ENCODE measurements around the gene FBRS.

FBRS gene

DNA sequence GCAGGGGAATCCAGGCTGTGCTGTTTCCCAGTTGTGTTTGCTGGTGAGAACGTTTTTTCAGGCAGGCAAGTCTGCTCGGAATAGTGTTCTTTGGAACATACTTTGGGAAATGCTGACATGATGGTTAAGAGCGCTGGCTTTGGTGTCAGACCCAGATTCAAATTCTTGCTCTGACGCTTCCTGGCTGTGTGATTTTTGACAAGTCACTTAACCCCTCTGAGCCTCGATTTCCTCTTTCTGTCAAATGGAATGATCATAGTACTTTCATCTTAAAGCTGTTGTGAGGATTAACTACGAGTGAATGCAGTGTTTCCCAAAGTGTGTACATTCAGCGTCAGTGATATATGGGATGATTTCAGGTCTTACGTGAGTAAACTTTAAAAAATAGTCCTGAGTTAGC is 4.8 kb downstream of the FBRS start:
- no peak for DNase-seq
- Histone ChIP-seq H3K4me1 (no peaks in the 10 kb centered on the region), H3K4me3 (ENCODE audit: low read depth, low read length) (no peak overlapping the region), H3K36me3 (peaks cover 56% of the 10 kb centered on the region), H3K9me3 (no peaks in the 10 kb centered on the region), H3K27me3 (no peaks in the 10 kb centered on the region)
- TF ChIP-seq, protein P1, sequence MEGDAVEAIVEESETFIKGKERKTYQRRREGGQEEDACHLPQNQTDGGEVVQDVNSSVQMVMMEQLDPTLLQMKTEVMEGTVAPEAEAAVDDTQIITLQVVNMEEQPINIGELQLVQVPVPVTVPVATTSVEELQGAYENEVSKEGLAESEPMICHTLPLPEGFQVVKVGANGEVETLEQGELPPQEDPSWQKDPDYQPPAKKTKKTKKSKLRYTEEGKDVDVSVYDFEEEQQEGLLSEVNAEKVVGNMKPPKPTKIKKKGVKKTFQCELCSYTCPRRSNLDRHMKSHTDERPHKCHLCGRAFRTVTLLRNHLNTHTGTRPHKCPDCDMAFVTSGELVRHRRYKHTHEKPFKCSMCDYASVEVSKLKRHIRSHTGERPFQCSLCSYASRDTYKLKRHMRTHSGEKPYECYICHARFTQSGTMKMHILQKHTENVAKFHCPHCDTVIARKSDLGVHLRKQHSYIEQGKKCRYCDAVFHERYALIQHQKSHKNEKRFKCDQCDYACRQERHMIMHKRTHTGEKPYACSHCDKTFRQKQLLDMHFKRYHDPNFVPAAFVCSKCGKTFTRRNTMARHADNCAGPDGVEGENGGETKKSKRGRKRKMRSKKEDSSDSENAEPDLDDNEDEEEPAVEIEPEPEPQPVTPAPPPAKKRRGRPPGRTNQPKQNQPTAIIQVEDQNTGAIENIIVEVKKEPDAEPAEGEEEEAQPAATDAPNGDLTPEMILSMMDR (IDR thresholded peaks at IDR 0.05; ENCODE audit: low read depth, low read length) = no peak

- H3K36me3 ChIP-seq = peaks cover 61% of the 10 kb centered on the region
- H3K4me3 ChIP-seq (ENCODE audit: low read depth, low read length) = no peak overlapping the region
- H3K27me3 ChIP-seq = no peaks in the 10 kb centered on the region
- no peaks in the 10 kb centered on the region for H3K9me3 ChIP-seq
- TF ChIP-seq, protein P1 (IDR thresholded peaks at IDR 0.05; ENCODE audit: low read depth, low read length) = no peak
- no peaks in the 10 kb centered on the region for H3K4me1 ChIP-seq
- no peak for DNase-seq
Observed at GRCh38 chr16:30663820-30664219, 5.6 kb downstream of the FBRS start.

- no peak for DNase-seq
- TF ChIP-seq, protein P1 (IDR thresholded peaks at IDR 0.05; ENCODE audit: low read depth, low read length) = no peak
- H3K36me3 ChIP-seq = peaks cover 68% of the 10 kb centered on the region
- no peaks in the 10 kb centered on the region for H3K27me3 ChIP-seq
- no peak overlapping the region for H3K4me3 ChIP-seq (ENCODE audit: low read depth, low read length)
- H3K4me1 ChIP-seq = no peaks in the 10 kb centered on the region
- H3K9me3 ChIP-seq = no peaks in the 10 kb centered on the region
Observed at GRCh38 chr16:30664616-30665109, 6.4 kb downstream of the FBRS start.

DNA sequence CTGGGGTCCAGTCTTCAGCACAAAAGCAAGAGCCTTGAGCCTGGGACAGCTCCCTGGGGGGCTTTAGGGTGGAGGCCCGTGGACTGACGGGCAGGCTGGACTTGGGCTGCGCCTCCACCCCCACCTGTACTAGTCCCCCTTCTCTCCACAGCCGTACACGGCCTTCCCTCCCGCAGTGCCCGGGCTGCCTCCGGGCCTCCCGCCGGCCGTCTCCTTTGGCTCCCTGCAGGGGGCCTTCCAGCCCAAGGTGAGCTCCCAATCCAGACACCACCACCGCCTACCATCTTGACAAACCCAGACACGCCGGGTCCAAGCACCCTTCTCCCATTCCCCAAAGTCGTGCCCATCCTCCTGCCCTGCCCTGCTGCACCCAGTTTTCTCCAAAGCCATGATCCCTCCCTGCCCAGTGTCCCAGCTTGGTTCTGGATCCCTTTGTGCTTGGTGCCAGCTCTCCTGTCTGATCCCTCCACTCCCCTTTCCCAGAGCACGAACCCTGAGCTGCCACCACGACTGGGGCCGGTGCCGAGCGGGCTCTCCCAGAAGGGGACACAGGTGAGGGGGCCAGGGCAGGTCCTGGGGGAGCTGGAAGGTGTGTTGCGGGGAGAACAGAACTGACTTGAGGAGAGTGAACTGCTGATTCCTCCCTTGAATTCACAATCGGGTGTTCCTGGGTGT is 7.1 kb downstream of the FBRS start:
- Histone ChIP-seq H3K9me3 (no peaks in the 10 kb centered on the region), H3K4me1 (no peaks in the 10 kb centered on the region), H3K36me3 (peaks cover 69% of the 10 kb centered on the region), H3K27me3 (no peaks in the 10 kb centered on the region), H3K4me3 (ENCODE audit: low read depth, low read length) (no peak overlapping the region)
- TF ChIP-seq, protein P1 (IDR thresholded peaks at IDR 0.05; ENCODE audit: low read depth, low read length) = 0 out of 2 replicates have a peak, but pooled peaks have one; percentile 9
- DNase-seq = no peak

- H3K27me3 ChIP-seq = no peaks in the 10 kb centered on the region
- peaks cover 69% of the 10 kb centered on the region for H3K36me3 ChIP-seq
- TF ChIP-seq, protein P1 (IDR thresholded peaks at IDR 0.05; ENCODE audit: low read depth, low read length) = no peak
- no peaks in the 10 kb centered on the region for H3K4me1 ChIP-seq
- DNase-seq = no peak
- no peak overlapping the region for H3K4me3 ChIP-seq (ENCODE audit: low read depth, low read length)
- no peaks in the 10 kb centered on the region for H3K9me3 ChIP-seq
Observed at GRCh38 chr16:30665830-30666190, 7.6 kb downstream of the FBRS start.

DNA sequence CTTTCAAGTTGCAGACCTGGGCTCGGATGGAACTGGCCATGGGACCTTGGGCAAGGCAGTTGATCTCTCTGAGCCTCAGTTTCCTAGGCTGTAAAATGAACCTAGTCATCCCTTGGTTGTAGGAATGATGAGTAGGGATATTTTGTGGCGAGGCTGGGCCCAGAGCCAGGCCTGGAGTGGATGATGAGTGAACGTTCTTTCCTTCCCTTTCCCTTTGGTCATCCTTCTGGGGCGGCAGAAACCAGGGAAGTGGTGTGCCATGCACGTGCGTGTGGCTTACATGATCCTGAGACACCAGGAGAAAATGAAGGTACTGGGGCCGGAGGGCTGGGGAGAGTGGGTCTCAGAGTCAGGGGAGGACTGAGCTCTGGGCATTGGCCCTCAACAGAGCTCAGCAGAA is 8.4 kb downstream of the FBRS start:
- TF ChIP-seq, protein P1 (IDR thresholded peaks at IDR 0.05; ENCODE audit: low read depth, low read length) = no peak
- Histone ChIP-seq H3K4me3 (ENCODE audit: low read depth, low read length) (no peak overlapping the region), H3K9me3 (no peaks in the 10 kb centered on the region), H3K4me1 (no peaks in the 10 kb centered on the region), H3K27me3 (no peaks in the 10 kb centered on the region), H3K36me3 (peaks cover 69% of the 10 kb centered on the region)
- no peak for DNase-seq
